ES-I3 (cell line): ENCODE data around the gene MYH8.

ENCODE experiments used
- H3K36me3 ChIP-seq: 2 replicates; pipeline ENCODE4 v1.6.1; 2013; ENCODE audit warnings: mild to moderate bottlenecking, low read length, control low read depth, moderate library complexity; ENCODE audit not compliant: insufficient read depth
- H3K4me1 ChIP-seq: 2 replicates; pipeline ENCODE4 v1.6.1; 2013; ENCODE audit warnings: mild to moderate bottlenecking, control low read depth, low read length; ENCODE audit not compliant: insufficient read depth
- H3K9ac ChIP-seq: 2 replicates; pipeline ENCODE4 v1.6.1; 2013; ENCODE audit warnings: low read depth, mild to moderate bottlenecking, low read length, moderate library complexity
- H3K9me3 ChIP-seq: 2 replicates; pipeline ENCODE4 v1.6.1; 2013; ENCODE audit warnings: mild to moderate bottlenecking, low read length, moderate library complexity; ENCODE audit not compliant: control insufficient read depth, insufficient read depth

The MYH8 gene

GRCh38 chr17:10421900-10422542 lies at the start of gene MYH8:
Gene MYH8, minus strand, starts transcription at chr17:10421950. Its CDS starts 1,723 bp downstream, at chr17:10420227.
- Histone ChIP-seq H3K9ac (no peak within 1 kb of the TSS), H3K9me3 (no peaks in the 10 kb centered on the region), H3K36me3 (no peaks in the 10 kb centered on the region), H3K4me1 (peaks cover 13% of the 10 kb centered on the region; the same call in 1 of the 2 replicates)

- Histone ChIP-seq H3K9me3 (no peaks in the 10 kb centered on the region), H3K9ac (no peak within 1 kb of the TSS), H3K36me3 (no peaks in the 10 kb centered on the region), H3K4me1 (no peaks in the 10 kb centered on the region)
Measured at GRCh38 chr17:10469459-10469858, 47.7 kb upstream of the MYH8 start, which contains the start of gene MYH4. Gene MYH4, minus strand, starts transcription at chr17:10469559. Its CDS starts 2,814 bp downstream, at chr17:10466745.

GRCh38 chr17:10463402-10463801 lies 41.7 kb upstream of the MYH8 start:
- H3K9me3 ChIP-seq, result no peaks in the 10 kb centered on the region
- H3K36me3 ChIP-seq, result no peaks in the 10 kb centered on the region
- no peaks in the 10 kb centered on the region for H3K4me1 ChIP-seq
- no peak overlapping the region for H3K9ac ChIP-seq

- H3K9me3 ChIP-seq, result no peaks in the 10 kb centered on the region
- no peak overlapping the region for H3K9ac ChIP-seq
- H3K4me1 ChIP-seq, result no peaks in the 10 kb centered on the region
- no peaks in the 10 kb centered on the region for H3K36me3 ChIP-seq
Measured at GRCh38 chr17:10460062-10460461, 38.3 kb upstream of the MYH8 start.

- no peaks in the 10 kb centered on the region for H3K9me3 ChIP-seq
- H3K4me1 ChIP-seq, result no peaks in the 10 kb centered on the region
- H3K36me3 ChIP-seq, result no peaks in the 10 kb centered on the region
Measured at GRCh38 chr17:10458701-10459100, 37.0 kb upstream of the MYH8 start.

GRCh38 chr17:10457952-10458351 lies 36.2 kb upstream of the MYH8 start:
- H3K9me3 ChIP-seq, result no peaks in the 10 kb centered on the region
- H3K9ac ChIP-seq, result no peak overlapping the region
- no peaks in the 10 kb centered on the region for H3K4me1 ChIP-seq
- H3K36me3 ChIP-seq, result no peaks in the 10 kb centered on the region

More at GRCh38 chr17:10458701-10459100, 37.0 kb upstream of the MYH8 start:
- no peak overlapping the region for H3K9ac ChIP-seq

GRCh38 chr17:10447026-10447931 lies 25.5 kb upstream of the MYH8 start:
- Histone ChIP-seq H3K9me3 (no peaks in the 10 kb centered on the region), H3K9ac (no peak overlapping the region), H3K36me3 (no peaks in the 10 kb centered on the region), H3K4me1 (no peaks in the 10 kb centered on the region)

- H3K36me3 ChIP-seq, result no peaks in the 10 kb centered on the region
- H3K9ac ChIP-seq, result no peak overlapping the region
- no peaks in the 10 kb centered on the region for H3K4me1 ChIP-seq
- H3K9me3 ChIP-seq, result no peaks in the 10 kb centered on the region
Measured at GRCh38 chr17:10439816-10440215, 18.1 kb upstream of the MYH8 start.

- H3K4me1 ChIP-seq, result no peaks in the 10 kb centered on the region
- no peaks in the 10 kb centered on the region for H3K36me3 ChIP-seq
- H3K9me3 ChIP-seq, result no peaks in the 10 kb centered on the region
- no peak overlapping the region for H3K9ac ChIP-seq
Measured at GRCh38 chr17:10435096-10435495, 13.3 kb upstream of the MYH8 start.

- Histone ChIP-seq H3K36me3 (no peaks in the 10 kb centered on the region), H3K9me3 (no peaks in the 10 kb centered on the region), H3K4me1 (no peaks in the 10 kb centered on the region), H3K9ac (no peak overlapping the region)
Measured at GRCh38 chr17:10429421-10430045, 7.8 kb upstream of the MYH8 start.

- Histone ChIP-seq H3K4me1 (no peaks in the 10 kb centered on the region), H3K9ac (no peak overlapping the region), H3K36me3 (no peaks in the 10 kb centered on the region), H3K9me3 (no peaks in the 10 kb centered on the region)
Measured at GRCh38 chr17:10428781-10429180, 7.0 kb upstream of the MYH8 start.

- Histone ChIP-seq H3K36me3 (no peaks in the 10 kb centered on the region), H3K9me3 (no peaks in the 10 kb centered on the region), H3K9ac (no peak overlapping the region), H3K4me1 (peaks cover 13% of the 10 kb centered on the region; the same call in 1 of the 2 replicates)
Measured at GRCh38 chr17:10421211-10421610, 539 bp downstream of the MYH8 start.

GRCh38 chr17:10420811-10421210 lies 939 bp downstream of the MYH8 start:
- Histone ChIP-seq H3K4me1 (peaks cover 13% of the 10 kb centered on the region; the same call in 1 of the 2 replicates), H3K36me3 (no peaks in the 10 kb centered on the region), H3K9me3 (no peaks in the 10 kb centered on the region), H3K9ac (no peak overlapping the region)

GRCh38 chr17:10417431-10417830 lies 4.3 kb downstream of the MYH8 start:
- no peak overlapping the region for H3K9ac ChIP-seq
- H3K9me3 ChIP-seq, result no peaks in the 10 kb centered on the region
- no peaks in the 10 kb centered on the region for H3K36me3 ChIP-seq
- H3K4me1 ChIP-seq, result peaks cover 13% of the 10 kb centered on the region; the same call in 1 of the 2 replicates
